Central memory CD8-positive, alpha-beta T cell (primary cell): Measurements from ENCODE around the gene CUTC.

Experiments used
- ATAC-seq: fragments of 150-1000 bp; cut with Tn5 transposase; replicated peaks from 2 replicates; pipeline ENCODE4 v1.10.0; 2022; ENCODE audit warnings: mild to moderate bottlenecking, moderate FRiP score, moderate number of reproducible peaks; ENCODE audit not compliant: poor library complexity, severe bottlenecking; ENCODE audit errors: extremely low read depth
- DNase-seq, 2 donors: peaks; one replicate each; pipeline ENCODE4 v3.0.0; 2021; ENCODE audit warnings: low spot score in 2 of 2
- H3K27ac Mint-ChIP-seq: one replicate; pipeline ENCODE4 v1.8.0; 2022; ENCODE audit warnings: low read depth, mild to moderate bottlenecking, moderate library complexity, mixed read lengths
- H3K27me3 Mint-ChIP-seq: one replicate; pipeline ENCODE4 v1.8.0; 2022; ENCODE audit warnings: mixed read lengths
- H3K36me3 Mint-ChIP-seq: one replicate; pipeline ENCODE4 v1.8.0; 2022; ENCODE audit warnings: mild to moderate bottlenecking, moderate library complexity, mixed read lengths; ENCODE audit not compliant: insufficient read depth
- H3K4me1 Mint-ChIP-seq: one replicate; pipeline ENCODE4 v1.8.0; 2022; ENCODE audit warnings: mixed read lengths
- H3K4me3 Mint-ChIP-seq: one replicate; pipeline ENCODE4 v1.8.0; 2022; ENCODE audit warnings: mild to moderate bottlenecking, moderate library complexity, mixed read lengths
- H3K9me3 Mint-ChIP-seq: one replicate; pipeline ENCODE4 v1.8.0; 2022; ENCODE audit warnings: mixed read lengths

CUTC gene

GRCh38 chr10:99791831-99792230 lies 59.8 kb downstream of the CUTC start:
- Mint-ChIP-seq H3K27ac (no peak overlapping the region), H3K4me3 (no peak overlapping the region), H3K4me1 (no peaks in the 10 kb centered on the region), H3K36me3 (no peaks in the 10 kb centered on the region), H3K27me3 (no peaks in the 10 kb centered on the region), H3K9me3 (no peaks in the 10 kb centered on the region)
- ATAC-seq: no peak
- no peak for DNase-seq

- no peak for DNase-seq
- H3K4me3 Mint-ChIP-seq: no peak overlapping the region
- no peaks in the 10 kb centered on the region for H3K9me3 Mint-ChIP-seq
Observed at GRCh38 chr10:99793819-99794218, 61.8 kb downstream of the CUTC start.

GRCh38 chr10:99796928-99797327 lies 64.9 kb downstream of the CUTC start:
- Mint-ChIP-seq H3K4me3 (no peak overlapping the region), H3K27me3 (no peaks in the 10 kb centered on the region), H3K9me3 (no peaks in the 10 kb centered on the region), H3K4me1 (no peaks in the 10 kb centered on the region), H3K27ac (no peak overlapping the region), H3K36me3 (no peaks in the 10 kb centered on the region)
- ATAC-seq: no peak
- DNase-seq: no peak

More at GRCh38 chr10:99793819-99794218, 61.8 kb downstream of the CUTC start:
- H3K4me1 Mint-ChIP-seq: no peaks in the 10 kb centered on the region
- no peak overlapping the region for H3K27ac Mint-ChIP-seq
- no peak for ATAC-seq
- no peaks in the 10 kb centered on the region for H3K27me3 Mint-ChIP-seq
- H3K36me3 Mint-ChIP-seq: no peaks in the 10 kb centered on the region

- Mint-ChIP-seq H3K4me1 (no peaks in the 10 kb centered on the region), H3K36me3 (no peaks in the 10 kb centered on the region), H3K27ac (no peak overlapping the region), H3K4me3 (no peak overlapping the region), H3K9me3 (no peaks in the 10 kb centered on the region), H3K27me3 (no peaks in the 10 kb centered on the region)
- no peak for ATAC-seq
- no peak for DNase-seq
Observed at GRCh38 chr10:99798031-99798430, 66.0 kb downstream of the CUTC start.

- no peak for ATAC-seq
- no peak overlapping the region for H3K27ac Mint-ChIP-seq
- no peaks in the 10 kb centered on the region for H3K27me3 Mint-ChIP-seq
- no peaks in the 10 kb centered on the region for H3K4me1 Mint-ChIP-seq
- no peaks in the 10 kb centered on the region for H3K36me3 Mint-ChIP-seq
- DNase-seq: no peak
- no peaks in the 10 kb centered on the region for H3K9me3 Mint-ChIP-seq
- no peak overlapping the region for H3K4me3 Mint-ChIP-seq
Observed at GRCh38 chr10:99798920-99799319, 66.9 kb downstream of the CUTC start.

- DNase-seq (no peak), ATAC-seq (no peak)
- H3K27ac Mint-ChIP-seq: no peak overlapping the region
- no peaks in the 10 kb centered on the region for H3K36me3 Mint-ChIP-seq
- H3K4me3 Mint-ChIP-seq: no peak overlapping the region
- no peaks in the 10 kb centered on the region for H3K9me3 Mint-ChIP-seq
- H3K27me3 Mint-ChIP-seq: no peaks in the 10 kb centered on the region
- no peaks in the 10 kb centered on the region for H3K4me1 Mint-ChIP-seq
Observed at GRCh38 chr10:99799613-99800012, 67.6 kb downstream of the CUTC start.

GRCh38 chr10:99804471-99804870 lies 72.4 kb downstream of the CUTC start:
- Mint-ChIP-seq H3K27ac (no peak overlapping the region), H3K9me3 (no peaks in the 10 kb centered on the region), H3K27me3 (no peaks in the 10 kb centered on the region), H3K36me3 (no peaks in the 10 kb centered on the region), H3K4me1 (no peaks in the 10 kb centered on the region), H3K4me3 (no peak overlapping the region)
- ATAC-seq (no peak), DNase-seq (no peak)

GRCh38 chr10:99805190-99805589 lies 73.2 kb downstream of the CUTC start:
- DNase-seq (no peak), ATAC-seq (no peak)
- H3K36me3 Mint-ChIP-seq: no peaks in the 10 kb centered on the region
- no peaks in the 10 kb centered on the region for H3K9me3 Mint-ChIP-seq
- H3K27ac Mint-ChIP-seq: no peak overlapping the region
- no peak overlapping the region for H3K4me3 Mint-ChIP-seq
- no peaks in the 10 kb centered on the region for H3K4me1 Mint-ChIP-seq
- no peaks in the 10 kb centered on the region for H3K27me3 Mint-ChIP-seq
